Fibroblast of skin of left biceps (primary cell): Measurements from ENCODE around the gene SLC44A1.
A peak's percentile ranks its signal among the peaks of the same experiment; 100 is the strongest.

Experiments
- DNase-seq, 2 experiments: peaks; one replicate each; pipeline ENCODE4 v3.0.0-alpha.2; 2013; ENCODE audit warnings: low read depth in 2 of 2

SLC44A1 gene

DNA sequence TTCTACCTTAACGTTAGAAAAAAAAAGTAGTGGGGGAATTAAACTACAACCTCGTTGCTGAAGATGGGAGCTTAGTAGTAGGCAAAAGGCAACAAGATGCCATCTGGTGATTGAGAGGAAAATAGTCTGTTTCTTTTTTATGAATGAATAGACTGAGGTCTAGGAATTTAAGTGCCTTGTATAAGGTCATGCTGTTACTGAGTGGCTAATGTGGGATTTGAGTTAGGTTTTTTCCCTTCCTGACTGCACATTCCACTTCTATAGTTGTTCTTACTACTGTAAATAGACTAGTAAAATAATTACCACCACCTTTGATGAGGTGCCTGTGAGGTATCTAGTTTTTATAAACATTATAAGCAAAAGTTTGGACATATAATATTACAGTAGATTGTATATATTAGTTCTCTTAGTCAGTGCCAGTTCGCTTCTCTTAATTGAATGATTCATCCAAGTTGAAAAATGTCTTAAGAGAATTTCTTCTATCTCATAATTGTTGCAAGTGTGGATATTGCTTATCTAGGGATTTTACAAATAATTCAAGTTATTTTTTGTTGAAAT lies 222.5 kb downstream of the SLC44A1 start:
- DNase-seq: no peak

DNA sequence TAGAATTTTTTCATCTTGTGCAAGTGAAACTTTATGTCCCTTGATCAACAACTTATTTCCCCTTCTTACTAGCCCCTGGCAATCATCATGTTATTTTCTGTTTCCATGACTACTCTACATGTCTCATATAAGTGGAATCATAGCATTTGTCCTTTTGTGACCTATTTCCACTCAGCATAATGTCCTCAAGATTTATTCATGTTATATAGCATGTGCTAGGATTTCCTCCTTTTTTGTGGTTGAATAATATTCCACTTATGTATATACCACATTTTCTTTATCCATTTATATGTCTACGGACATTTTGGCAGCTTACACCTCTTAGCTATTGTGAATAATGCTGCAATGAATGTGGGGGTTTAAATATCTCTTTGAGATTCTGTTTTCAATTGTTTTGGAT lies 224.4 kb downstream of the SLC44A1 start:
- DNase-seq: no peak

DNA sequence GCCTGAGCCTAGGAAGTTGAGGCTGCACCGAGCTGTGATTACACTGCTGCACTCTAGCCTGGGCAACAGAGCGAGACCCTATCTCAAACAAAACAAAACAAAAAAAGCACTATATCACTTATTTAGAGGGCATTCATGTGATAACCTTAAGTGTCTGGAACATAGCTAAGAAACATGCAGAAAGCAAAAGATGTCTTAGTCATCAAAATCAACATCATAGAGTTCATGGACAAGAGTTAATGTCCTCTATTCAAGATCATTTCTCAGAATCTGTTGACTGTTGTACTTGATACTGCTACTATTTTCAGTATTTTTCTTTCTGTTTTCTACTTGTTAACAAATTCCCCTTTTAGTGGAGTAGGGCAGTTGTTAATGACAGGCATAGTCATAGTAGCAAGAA lies 228.8 kb downstream of the SLC44A1 start:
- no peak for DNase-seq

DNA sequence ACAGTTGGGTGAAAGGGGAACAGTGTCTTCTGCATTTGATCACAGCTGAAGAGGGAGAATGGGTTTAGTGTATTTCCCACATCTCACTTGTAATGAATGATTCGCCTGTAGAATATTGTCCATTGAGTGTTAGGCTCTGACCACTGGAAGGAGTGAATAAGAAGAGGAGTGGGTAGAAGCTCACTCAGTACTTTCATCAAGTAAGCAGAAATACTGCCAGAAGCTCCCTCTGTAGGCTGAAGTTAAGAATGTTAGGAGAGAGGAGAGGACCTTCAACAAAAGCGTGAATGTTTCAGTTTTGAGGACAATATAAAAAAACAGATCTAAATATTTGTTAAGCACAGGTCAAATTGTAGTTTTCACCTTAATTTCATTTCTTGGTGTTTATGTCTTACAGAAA lies 230.9 kb downstream of the SLC44A1 start:
- DNase-seq: peak in 1 of 2 experiments; percentile 39

DNA sequence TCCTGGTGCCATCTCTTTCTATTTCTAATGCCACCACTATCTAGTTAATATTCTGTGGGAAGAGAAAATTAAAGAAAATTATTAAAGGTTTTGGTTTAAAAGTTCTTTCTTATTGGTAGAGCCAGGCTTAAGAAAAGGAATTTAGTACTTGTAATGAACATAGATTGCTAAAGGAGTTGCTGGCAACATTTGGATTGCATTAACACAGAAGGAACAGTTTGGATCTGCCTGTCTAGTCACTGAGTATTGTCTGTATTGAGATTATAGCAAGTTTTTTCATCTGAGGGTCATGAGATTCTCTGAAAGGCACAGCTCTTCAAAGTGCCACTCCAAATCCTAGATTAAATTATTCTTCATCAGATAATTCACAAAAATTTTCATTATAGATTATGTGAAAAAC lies 235.4 kb downstream of the SLC44A1 start:
- no peak for DNase-seq

DNA sequence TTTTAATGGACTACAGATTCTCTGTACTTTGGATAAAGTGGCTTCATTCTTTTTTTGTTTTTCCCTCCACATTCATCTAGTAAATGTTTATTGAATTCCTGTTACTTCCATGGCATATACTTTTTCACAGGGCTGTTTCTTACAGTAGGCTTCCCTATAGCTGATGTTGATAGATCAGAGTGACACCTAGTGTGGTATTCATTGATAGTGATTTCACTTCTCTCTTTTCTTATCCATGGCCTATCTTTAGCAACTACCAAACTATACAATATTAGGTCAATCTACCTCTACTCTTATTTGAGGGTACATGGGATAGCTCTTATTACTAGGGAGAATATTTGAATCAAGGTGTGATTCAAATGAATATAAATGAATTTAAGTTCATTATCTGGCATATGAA lies 239.2 kb downstream of the SLC44A1 start:
- DNase-seq: no peak

DNA sequence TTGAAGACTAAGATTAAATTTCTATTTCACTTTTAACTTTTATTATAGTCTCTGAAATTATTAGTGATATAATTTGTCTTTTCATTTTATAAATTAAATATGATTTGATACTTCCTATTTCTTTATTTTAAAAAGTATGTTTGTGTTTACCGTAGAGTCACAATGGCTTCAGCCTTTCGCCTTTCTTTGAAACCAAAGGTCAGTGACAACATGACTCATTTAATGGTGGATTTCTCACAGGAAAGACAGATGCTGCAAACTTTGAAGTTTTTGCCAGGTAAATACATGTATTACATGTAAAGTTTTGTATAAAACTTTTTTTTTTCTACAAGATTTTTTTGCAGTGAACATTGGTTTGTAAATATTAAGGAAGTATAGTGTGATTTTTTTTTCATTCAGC lies 239.8 kb downstream of the SLC44A1 start:
- no peak for DNase-seq

DNA sequence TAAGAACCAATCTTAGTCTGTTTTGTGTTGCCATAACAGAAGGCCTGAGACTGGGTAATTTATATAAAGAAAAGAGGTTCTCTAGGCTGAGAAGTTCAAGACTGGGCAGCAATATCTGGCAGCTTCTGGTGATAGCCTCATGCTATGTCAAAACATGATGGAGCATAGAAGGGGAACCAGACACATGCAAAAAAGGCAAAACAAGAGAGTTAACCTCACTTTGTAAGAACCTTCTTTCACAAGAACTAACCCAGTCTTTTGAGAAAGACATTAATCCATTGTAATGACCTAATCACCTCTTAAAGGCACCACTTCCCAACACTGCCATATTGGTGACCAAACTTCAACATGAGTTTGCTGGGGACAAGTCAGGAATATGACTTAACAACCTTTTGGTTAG lies 240.7 kb downstream of the SLC44A1 start:
- DNase-seq: no peak
